ENCODE data around the gene DUSP8.

The DUSP8 gene

GRCh38 chr11:1546077-1546535 is 26.0 kb downstream of the DUSP8 start:
- TF ChIP-seq CTCF (IDR thresholded peaks at IDR 0.05; ENCODE audit: borderline replicate concordance, insufficient read depth, low read depth, low read length) = no peak

GRCh38 chr11:1545432-1545831 is 26.6 kb downstream of the DUSP8 start:
- no peak overlapping the region for H3K4me3 ChIP-seq (ENCODE audit: low read depth, low read length)
- TF ChIP-seq CTCF (IDR thresholded peaks at IDR 0.05; ENCODE audit: borderline replicate concordance, insufficient read depth, low read depth, low read length) = no peak

More at GRCh38 chr11:1546077-1546535, 26.0 kb downstream of the DUSP8 start:
- H3K4me3 ChIP-seq (ENCODE audit: low read depth, low read length) = no peak overlapping the region

- no peak overlapping the region for H3K4me3 ChIP-seq (ENCODE audit: low read depth, low read length)
- no peak for TF ChIP-seq CTCF (IDR thresholded peaks at IDR 0.05; ENCODE audit: borderline replicate concordance, insufficient read depth, low read depth, low read length)
Observed at GRCh38 chr11:1544536-1544935, 27.5 kb downstream of the DUSP8 start.

GRCh38 chr11:1543606-1544263 is 28.3 kb downstream of the DUSP8 start:
- no peak for TF ChIP-seq CTCF (IDR thresholded peaks at IDR 0.05; ENCODE audit: borderline replicate concordance, insufficient read depth, low read depth, low read length)
- no peak overlapping the region for H3K4me3 ChIP-seq (ENCODE audit: low read depth, low read length)

- TF ChIP-seq CTCF (IDR thresholded peaks at IDR 0.05; ENCODE audit: borderline replicate concordance, insufficient read depth, low read depth, low read length) = no peak
- H3K4me3 ChIP-seq (ENCODE audit: low read depth, low read length) = no peak overlapping the region
Observed at GRCh38 chr11:1542267-1542666, 29.8 kb downstream of the DUSP8 start.

GRCh38 chr11:1541474-1542204 is 30.4 kb downstream of the DUSP8 start:
- H3K4me3 ChIP-seq (ENCODE audit: low read depth, low read length) = no peak overlapping the region
- no peak for TF ChIP-seq CTCF (IDR thresholded peaks at IDR 0.05; ENCODE audit: borderline replicate concordance, insufficient read depth, low read depth, low read length)

- H3K4me3 ChIP-seq (ENCODE audit: low read depth, low read length) = no peak overlapping the region
- TF ChIP-seq CTCF (IDR thresholded peaks at IDR 0.05; ENCODE audit: borderline replicate concordance, insufficient read depth, low read depth, low read length) = no peak
Observed at GRCh38 chr11:1540074-1540473, 32.0 kb downstream of the DUSP8 start.

Measured in GM12875 (cell line).